Measurements from ENCODE around the gene LILRB3.
"Not testable (repeated sequence)": the region's sequence is repeated elsewhere in the genome, so short reads cannot be mapped to it uniquely, and the experiment has no call there.

Gene LILRB3

GRCh38 chr19:54242234-54242633, 19.4 kb upstream of the LILRB3 start:
- not testable (repeated sequence) for DNase-seq

- not testable (repeated sequence) for DNase-seq
Measured at GRCh38 chr19:54240372-54241336, 17.8 kb upstream of the LILRB3 start.

DNA sequence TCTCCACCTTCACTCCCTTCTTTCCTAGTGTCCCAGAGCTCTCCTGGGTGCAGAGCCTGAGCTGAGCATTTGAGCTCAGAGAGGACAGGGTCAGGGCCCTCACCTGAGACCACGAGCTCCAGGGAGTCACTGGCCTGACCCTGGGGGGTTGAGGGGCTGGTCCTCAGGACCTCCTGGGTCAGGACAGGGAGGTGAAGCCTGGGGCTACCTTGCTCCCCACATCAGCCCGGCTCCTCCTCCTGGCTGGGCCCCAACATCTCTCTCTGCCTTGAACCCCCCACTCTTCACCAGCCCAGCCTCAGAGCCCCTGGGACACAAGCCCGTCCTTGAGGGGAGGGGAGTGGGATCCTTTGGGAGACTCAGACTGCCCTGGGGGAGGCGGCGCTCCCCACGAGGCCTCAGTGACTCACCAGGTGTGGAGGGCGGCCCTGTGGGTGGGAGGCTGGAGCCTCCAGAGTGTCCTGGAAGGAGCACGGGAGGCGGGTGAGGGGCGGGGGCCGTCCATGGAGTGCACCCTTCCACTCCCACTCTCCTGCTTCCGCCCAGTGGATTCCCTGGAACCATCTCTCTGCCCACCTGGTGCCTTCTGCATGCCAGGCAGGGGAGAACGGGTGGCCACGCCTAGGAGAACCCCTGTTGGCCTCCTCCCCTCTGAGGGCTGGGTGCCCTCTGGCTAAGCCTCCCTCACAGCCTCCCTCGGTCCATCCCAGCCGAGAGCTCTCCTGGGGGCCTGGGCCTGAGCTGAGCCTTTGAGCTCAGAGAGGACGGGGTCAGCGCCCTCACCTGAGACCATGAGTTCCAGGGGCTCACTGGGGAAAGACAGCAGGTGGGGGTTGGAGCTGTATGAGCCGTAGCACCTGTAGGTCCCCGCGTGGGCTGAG, 16.9 kb upstream of the LILRB3 start:
- not testable (repeated sequence) for DNase-seq

GRCh38 chr19:54233941-54234340, 11.1 kb upstream of the LILRB3 start:
- DNase-seq = no peak

- peak; percentile 64 for DNase-seq
Measured at GRCh38 chr19:54231077-54231931, 8.5 kb upstream of the LILRB3 start.

GRCh38 chr19:54230031-54230430, 7.2 kb upstream of the LILRB3 start:
- DNase-seq = no peak

DNA sequence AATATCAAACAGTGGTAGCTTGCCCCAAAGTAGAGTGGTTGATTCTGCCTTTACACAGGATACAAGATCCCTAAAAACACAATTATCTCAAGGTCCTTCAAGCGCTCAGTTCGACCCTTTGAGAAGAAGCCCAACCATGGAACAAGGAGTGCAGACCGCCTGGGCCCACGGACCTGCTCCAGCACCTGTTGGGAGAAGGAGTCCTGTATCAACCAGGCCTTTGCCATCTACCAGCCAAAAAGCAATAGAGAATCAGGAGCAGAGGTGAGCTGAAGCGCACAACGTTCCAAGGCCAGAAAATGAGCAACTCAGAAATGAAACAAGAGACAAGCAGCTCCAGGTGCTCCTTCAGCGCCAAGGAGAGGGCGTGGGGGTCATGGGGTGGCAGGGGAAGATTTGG, 6.3 kb upstream of the LILRB3 start:
- no peak for DNase-seq

DNA sequence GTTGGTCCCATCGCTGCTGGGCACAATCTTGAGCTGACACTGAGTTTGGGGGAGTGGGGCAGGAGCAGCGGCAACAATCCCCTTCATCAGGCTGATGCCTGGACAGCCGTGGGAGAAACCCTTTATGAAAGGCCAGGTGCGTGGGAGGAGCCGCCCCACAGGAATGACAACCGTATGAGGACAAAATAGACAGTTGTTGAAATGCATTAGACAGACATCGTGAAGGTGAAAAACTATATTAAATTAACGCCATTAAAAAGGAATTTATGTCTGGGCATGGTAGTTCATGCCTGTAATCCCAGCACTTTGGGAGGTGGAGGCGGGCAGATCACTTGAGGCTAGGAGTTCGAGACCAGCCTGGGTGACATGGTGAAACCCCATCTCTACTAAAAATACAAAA, 1.8 kb upstream of the LILRB3 start:
- DNase-seq = not testable (repeated sequence)

DNA sequence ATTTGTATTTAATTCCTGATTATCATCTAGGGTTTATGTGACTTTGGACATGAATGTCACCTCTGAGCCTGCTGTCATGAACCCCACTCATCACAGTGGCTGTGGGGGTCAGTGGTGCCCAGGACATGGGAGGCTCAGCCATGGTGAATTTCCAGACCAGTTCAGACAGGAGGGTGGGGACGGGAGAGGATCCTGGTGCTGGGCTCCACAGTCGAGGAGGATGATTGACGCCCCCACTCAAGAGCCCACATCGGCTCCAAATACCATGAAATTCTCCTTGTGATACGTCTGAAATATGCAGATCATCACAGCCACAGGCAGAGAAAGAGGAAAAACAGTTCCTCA, 1.1 kb upstream of the LILRB3 start:
- not testable (repeated sequence) for DNase-seq

- not testable (repeated sequence) for DNase-seq
Measured at GRCh38 chr19:54223277-54223936, 600 bp upstream of the LILRB3 start.

DNA sequence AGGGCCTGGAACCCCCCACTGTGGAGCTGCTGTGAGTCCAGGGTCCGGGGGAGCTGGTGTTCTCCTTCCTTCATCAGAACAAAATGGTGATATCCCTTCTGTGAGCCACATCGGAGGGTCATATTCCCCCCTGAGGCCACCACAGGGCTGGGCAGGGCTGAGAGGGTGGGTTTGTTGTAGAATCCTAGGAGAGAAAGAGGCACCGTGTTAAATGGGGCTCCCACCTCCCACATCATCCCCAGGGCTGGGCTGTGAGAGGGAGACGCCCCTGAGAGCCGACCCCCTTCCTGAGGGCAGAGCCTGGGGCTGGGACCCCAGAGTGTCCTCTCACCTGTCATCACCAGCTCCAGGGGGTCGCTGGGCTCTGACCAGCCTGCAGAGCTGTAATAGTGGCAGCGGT, 860 bp downstream of the LILRB3 start:
- not testable (repeated sequence) for DNase-seq

DNA sequence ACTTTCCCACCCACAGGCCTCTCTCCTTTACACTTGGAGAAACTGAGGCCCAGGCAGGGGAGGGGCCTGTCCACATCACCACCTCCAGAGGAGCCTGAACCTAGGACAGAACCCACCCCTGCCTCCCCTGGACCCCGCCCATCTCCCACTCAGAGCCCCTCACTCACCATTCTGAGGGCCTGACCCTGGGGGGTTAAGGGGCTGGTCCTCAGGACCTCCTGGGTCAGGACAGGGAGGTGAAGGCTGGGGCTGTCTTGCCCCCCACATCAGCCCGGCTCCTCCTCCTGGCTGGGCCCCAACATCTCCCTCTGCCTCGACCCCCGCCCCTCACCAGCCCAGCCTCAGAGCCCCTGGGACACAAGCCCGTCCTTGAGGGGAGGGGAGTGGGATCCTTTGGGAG, 3.1 kb downstream of the LILRB3 start:
- not testable (repeated sequence) for DNase-seq

- DNase-seq = no peak
Measured at GRCh38 chr19:54218960-54219661, 3.7 kb downstream of the LILRB3 start.

DNA sequence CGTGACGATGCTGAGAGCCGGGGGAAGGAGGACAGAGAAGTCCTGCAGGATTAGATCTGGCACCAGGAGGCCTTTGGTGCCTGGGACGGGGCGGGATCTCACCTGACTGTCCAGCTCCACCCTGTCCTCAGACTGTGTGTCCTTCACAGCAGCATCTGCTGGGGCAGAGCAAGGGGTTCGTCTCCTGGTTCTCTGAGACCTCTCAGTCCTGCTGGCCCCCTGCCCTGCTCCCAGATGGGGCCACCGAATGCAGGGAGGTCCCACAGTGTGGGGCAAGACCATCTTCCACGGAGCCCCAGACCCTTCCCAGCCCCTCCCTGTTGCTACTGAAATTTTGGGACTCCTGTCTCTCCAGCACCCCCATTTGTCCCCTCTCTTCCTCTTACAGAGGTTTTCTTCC, 4.5 kb downstream of the LILRB3 start:
- DNase-seq = no peak

DNA sequence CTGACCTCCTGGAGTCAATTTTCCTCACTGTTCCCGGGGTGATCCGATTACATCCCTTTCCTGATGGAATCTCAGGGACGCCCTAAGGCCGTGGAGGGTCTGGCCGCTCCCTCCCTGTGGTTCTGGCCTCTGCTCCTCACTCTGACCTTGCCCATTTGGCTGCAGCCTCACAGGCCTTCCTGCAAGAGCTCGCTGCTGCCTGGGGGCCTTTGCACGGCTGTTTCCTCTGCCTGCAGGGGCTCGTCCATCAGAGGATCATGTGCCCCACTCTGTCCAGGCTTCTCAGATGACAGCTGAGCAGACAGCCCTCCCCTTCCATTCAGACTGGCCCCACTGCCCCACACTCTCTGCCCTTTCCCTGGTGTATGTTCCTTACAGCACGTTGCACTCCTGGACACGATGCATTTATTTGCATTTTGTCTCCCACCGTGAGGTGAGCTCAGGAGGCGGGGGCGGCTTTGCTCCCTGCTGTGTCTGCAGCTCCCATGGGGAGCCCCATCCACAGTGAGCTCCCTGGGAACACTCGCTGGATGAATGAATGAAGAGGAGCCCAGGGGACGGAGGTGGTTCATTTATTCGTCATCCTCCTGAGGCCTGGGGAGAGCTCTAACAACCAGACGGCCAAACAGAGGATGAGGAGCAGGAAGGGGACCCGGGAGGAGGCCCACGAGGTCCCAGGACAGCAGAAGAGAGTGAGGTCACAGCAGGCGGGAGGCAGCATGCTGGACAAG, 5.1 kb downstream of the LILRB3 start:
- DNase-seq = not testable (repeated sequence)

DNA sequence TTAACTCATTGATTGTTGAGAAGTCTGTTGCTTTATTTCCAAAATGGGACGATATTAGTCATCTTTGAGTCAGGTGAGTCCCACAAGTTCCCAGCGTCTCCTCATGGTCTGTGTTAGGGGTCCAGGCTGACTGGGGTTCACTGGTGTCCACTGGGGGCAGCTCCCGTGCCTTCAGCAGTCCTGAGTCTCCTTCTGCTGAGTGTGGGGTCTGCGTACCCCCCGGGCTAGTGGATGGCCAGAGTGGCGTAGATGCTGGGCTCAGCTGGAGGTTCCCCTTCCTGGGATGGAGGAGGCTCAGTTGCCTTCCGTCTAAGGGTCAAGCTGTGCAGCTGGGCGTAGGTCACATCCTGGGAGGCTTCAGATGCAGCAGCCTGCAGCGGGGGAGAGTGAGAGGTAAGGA, 5.9 kb downstream of the LILRB3 start:
- DNase-seq = no peak

DNA sequence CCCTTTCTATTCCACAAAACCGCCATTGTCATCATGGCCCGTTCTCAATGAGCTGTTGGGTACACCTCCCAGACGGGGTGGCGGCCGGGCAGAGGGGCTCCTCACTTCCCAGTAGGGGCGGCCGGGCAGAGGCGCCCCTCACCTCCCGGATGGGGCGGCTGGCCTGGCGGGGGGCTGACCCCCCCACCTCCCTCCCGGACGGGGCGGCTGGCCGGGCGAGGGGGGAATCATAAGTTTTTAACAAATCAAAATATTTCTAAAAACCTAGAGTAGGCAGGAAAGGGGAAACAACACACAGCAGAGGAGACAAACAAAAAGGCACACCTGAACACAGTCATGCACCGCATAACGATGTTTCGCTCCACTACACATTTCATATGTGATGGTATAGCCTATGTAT, 8.1 kb downstream of the LILRB3 start:
- not testable (repeated sequence) for DNase-seq

DNA sequence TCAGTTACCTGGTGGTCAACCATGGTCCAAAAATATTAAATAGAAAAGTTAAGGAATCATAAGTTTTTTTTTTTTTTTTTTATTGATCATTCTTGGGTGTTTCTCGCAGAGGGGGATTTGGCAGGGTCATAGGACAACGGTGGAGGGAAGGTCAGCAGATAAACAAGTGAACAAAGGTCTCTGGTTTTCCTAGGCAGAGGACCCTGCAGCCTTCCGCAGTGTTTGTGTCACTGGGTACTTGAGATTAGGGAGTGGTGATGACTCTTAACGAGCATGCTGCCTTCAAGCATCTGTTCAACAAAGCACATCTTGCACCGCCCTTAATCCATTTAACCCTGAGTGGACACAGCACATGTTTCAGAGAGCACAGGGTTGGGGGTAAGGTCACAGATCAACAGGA, 8.6 kb downstream of the LILRB3 start:
- not testable (repeated sequence) for DNase-seq

GRCh38 chr19:54211235-54211634, 11.6 kb downstream of the LILRB3 start:
- DNase-seq = no peak

DNA sequence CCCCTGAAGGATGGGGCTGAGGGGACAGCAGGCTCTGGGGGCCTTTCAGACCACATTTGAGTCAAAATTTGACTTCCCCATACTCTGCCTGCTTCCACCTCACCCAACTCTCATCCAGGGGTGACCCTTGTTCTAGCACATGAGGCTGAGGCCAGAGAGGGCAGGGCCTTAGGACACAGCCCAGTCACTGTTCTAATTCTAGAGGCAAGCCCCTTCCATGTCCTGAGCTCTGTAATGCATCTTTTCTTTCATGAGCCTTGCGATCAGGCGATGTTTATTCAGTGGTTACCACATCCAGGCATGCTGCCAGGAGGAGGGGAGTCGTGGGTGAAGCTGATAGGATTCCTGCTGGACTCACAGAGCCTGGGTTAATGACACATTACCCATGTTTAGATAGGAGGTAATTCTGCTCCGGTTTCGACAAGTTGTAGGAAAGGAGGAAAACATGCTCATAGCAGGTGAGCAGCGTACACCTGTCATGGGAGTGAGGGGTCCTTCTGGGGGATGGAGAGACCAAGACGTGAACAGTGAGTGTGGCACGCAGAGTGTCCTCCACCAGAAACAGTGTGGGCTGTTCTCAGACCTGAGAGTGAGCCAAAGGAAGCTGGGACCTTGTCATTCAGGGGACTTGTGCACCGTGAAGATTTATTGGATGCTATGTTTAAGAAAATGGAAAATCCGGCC, 12.9 kb downstream of the LILRB3 start:
- DNase-seq = peak; percentile 97
